GM06990 (cell line): ENCODE results near the gene C3orf20.

Source experiments
- DNase-seq: peaks from one replicate; pipeline ENCODE4 v3.0.0-alpha.2; 2011; ENCODE audit not compliant: insufficient read length; ENCODE audit errors: extremely low read depth
- H3K27me3 ChIP-seq: replicated peaks from 2 replicates; pipeline ENCODE4 v1.6.0; 2011; ENCODE audit warnings: low read length; ENCODE audit not compliant: control insufficient read depth, insufficient read depth
- H3K36me3 ChIP-seq: 2 replicates; pipeline ENCODE4 v1.5.1; 2011; ENCODE audit warnings: low read length; ENCODE audit not compliant: control insufficient read depth, insufficient read depth
- H3K4me3 ChIP-seq: replicated peaks from 2 replicates; pipeline ENCODE4 v1.5.1; 2011; ENCODE audit warnings: low read depth, mild to moderate bottlenecking, control low read depth, low read length
- CTCF ChIP-seq: IDR thresholded peaks from 2 replicates; pipeline ENCODE4 v1.5.1; 2011; ENCODE audit warnings: low read length, control low read depth, mild to moderate bottlenecking, inconsistent platforms; ENCODE audit not compliant: insufficient read depth, poor library complexity, severe bottlenecking

Gene C3orf20

GRCh38 chr3:14779069-14779685 lies 104.2 kb downstream of the C3orf20 start:
- DNase-seq: no peak
- no peaks in the 10 kb centered on the region for H3K27me3 ChIP-seq
- no peak overlapping the region for H3K4me3 ChIP-seq
- no peak for TF ChIP-seq CTCF
- no peaks in the 10 kb centered on the region for H3K36me3 ChIP-seq

GRCh38 chr3:14780927-14781507 lies 106.1 kb downstream of the C3orf20 start:
- DNase-seq: peak; percentile 36
- H3K4me3 ChIP-seq: no peak overlapping the region
- TF ChIP-seq CTCF: peak; percentile 88

GRCh38 chr3:14783480-14784086 lies 108.6 kb downstream of the C3orf20 start:
- no peak for DNase-seq
- Histone ChIP-seq H3K36me3 (no peaks in the 10 kb centered on the region), H3K4me3 (no peak overlapping the region), H3K27me3 (no peaks in the 10 kb centered on the region; the same call in 1 of the 2 replicates)
- TF ChIP-seq CTCF: no peak

More at GRCh38 chr3:14780927-14781507, 106.1 kb downstream of the C3orf20 start:
- H3K27me3 ChIP-seq: no peaks in the 10 kb centered on the region; the same call in 1 of the 2 replicates
- no peaks in the 10 kb centered on the region for H3K36me3 ChIP-seq

GRCh38 chr3:14784087-14784681 lies 109.2 kb downstream of the C3orf20 start:
- Histone ChIP-seq H3K4me3 (no peak overlapping the region), H3K36me3 (no peaks in the 10 kb centered on the region), H3K27me3 (no peaks in the 10 kb centered on the region; the same call in 1 of the 2 replicates)
- no peak for DNase-seq
- TF ChIP-seq CTCF: no peak

GRCh38 chr3:14785207-14786155 lies 110.5 kb downstream of the C3orf20 start:
- no peak for TF ChIP-seq CTCF
- Histone ChIP-seq H3K36me3 (no peaks in the 10 kb centered on the region), H3K27me3 (no peaks in the 10 kb centered on the region; the same call in 1 of the 2 replicates), H3K4me3 (no peak overlapping the region)
- DNase-seq: no peak
